ENCODE results near the gene RLN3. TPM values are rescaled to one million over a fixed set of nuclear protein-coding genes. Genes with fewer than 3 reads are reported as not detected.

RLN3 gene
- total RNA-seq (2022) (not detected in 2 replicates), Bru-seq, nascent RNA (not detected), BruChase-seq, experiment 1, labeled RNA remaining after a 6-hour chase (percentile 14 among the genes with signal in this experiment), BruChase-seq, experiment 2, labeled RNA remaining after a 2-hour chase (not detected)
- long read RNA-seq: 0 reads

- no TSS peak for BruUV-seq (replicated peaks)
- H3K27ac Mint-ChIP-seq (ENCODE audit: unreplicated experiment): no peak within 1 kb of the TSS
- no peaks in the 10 kb centered on the region for H3K9me3 Mint-ChIP-seq (ENCODE audit: low read depth, unreplicated experiment)
- peaks cover 13% of the 10 kb centered on the region for H3K36me3 Mint-ChIP-seq (ENCODE audit: insufficient read depth, unreplicated experiment)
- no peak for DNase-seq
- H3K4me3 Mint-ChIP-seq (ENCODE audit: low read depth, unreplicated experiment): no peak within 1 kb of the TSS
- intact Hi-C loops (cut with micrococcal nuclease; ENCODE audit: unreplicated experiment): no loop called here
- no peak for TF ChIP-seq CTCF (IDR thresholded peaks at IDR 0.05; ENCODE audit: unreplicated experiment)
- CTCF ChIA-PET: no interaction called here
- peaks cover 15% of the 10 kb centered on the region for H3K27me3 Mint-ChIP-seq (ENCODE audit: unreplicated experiment)
- H3K4me1 Mint-ChIP-seq (ENCODE audit: low read depth, unreplicated experiment): no peaks in the 10 kb centered on the region
These were observed at the start of gene RLN3 for GRCh38 chr19:14027856-14028450. RLN3 (plus strand) TSS chr19:14028148; CDS start chr19:14028205, 57 bp downstream.

GRCh38 chr19:13978351-13979243, 49.4 kb upstream of the RLN3 start:
- no peak for DNase-seq
- Mint-ChIP-seq H3K36me3 (ENCODE audit: insufficient read depth, unreplicated experiment) (peaks cover 4% of the 10 kb centered on the region), H3K9me3 (ENCODE audit: low read depth, unreplicated experiment) (no peaks in the 10 kb centered on the region), H3K27ac (ENCODE audit: unreplicated experiment) (no peak overlapping the region), H3K27me3 (ENCODE audit: unreplicated experiment) (no peaks in the 10 kb centered on the region), H3K4me3 (ENCODE audit: low read depth, unreplicated experiment) (no peak overlapping the region), H3K4me1 (ENCODE audit: low read depth, unreplicated experiment) (no peaks in the 10 kb centered on the region)
- CTCF ChIA-PET: no interaction called here
- intact Hi-C loops (cut with micrococcal nuclease; ENCODE audit: unreplicated experiment): loop anchor here (5.0 kb wide), 1 partner anchor 54 kb away; the partner anchor contains the start of gene IL27RA
- no peak for TF ChIP-seq CTCF (IDR thresholded peaks at IDR 0.05; ENCODE audit: unreplicated experiment)
- BruUV-seq (replicated peaks): no TSS peak

GRCh38 chr19:13979244-13979615, 48.7 kb upstream of the RLN3 start:
- Mint-ChIP-seq H3K36me3 (ENCODE audit: insufficient read depth, unreplicated experiment) (peaks cover under 1% of the 10 kb centered on the region), H3K27ac (ENCODE audit: unreplicated experiment) (no peak overlapping the region)
- intact Hi-C loops (cut with micrococcal nuclease; ENCODE audit: unreplicated experiment): loop anchor here (5.0 kb wide), 1 partner anchor 53 kb away; the partner anchor contains the start of gene IL27RA

More at GRCh38 chr19:13979244-13979615, 48.7 kb upstream of the RLN3 start:
- Mint-ChIP-seq H3K4me3 (ENCODE audit: low read depth, unreplicated experiment) (no peak overlapping the region), H3K9me3 (ENCODE audit: low read depth, unreplicated experiment) (no peaks in the 10 kb centered on the region), H3K27me3 (ENCODE audit: unreplicated experiment) (no peaks in the 10 kb centered on the region), H3K4me1 (ENCODE audit: low read depth, unreplicated experiment) (no peaks in the 10 kb centered on the region)
- no peak for TF ChIP-seq CTCF (IDR thresholded peaks at IDR 0.05; ENCODE audit: unreplicated experiment)
- CTCF ChIA-PET: no interaction called here
- no peak for DNase-seq
- no TSS peak for BruUV-seq (replicated peaks)

Data from Calu3 (cell line).